RWPE1 (cell line): Measurements from ENCODE around the gene PPP6C.
"Not testable (repeated sequence)": the region's sequence is repeated elsewhere in the genome, so short reads cannot be mapped to it uniquely, and the experiment has no call there.

Source experiments
- CTCF ChIA-PET: fragments of 350-600 bp; sonication (Branson Sonifier 250); formaldehyde crosslinking; extraction: SDS; loops from one replicate; lab custom pipeline; 2021; lab: Yijun Ruan, JAX
- POLR2A ChIA-PET: fragments of 400-600 bp; formaldehyde crosslinking; extraction: SDS; loops from one replicate; lab custom pipeline; 2020; ENCODE audit warnings: antibody characterized with exemption; ENCODE audit not compliant: low non-redundant PET; lab: Yijun Ruan, JAX
- DNase-seq: peaks from one replicate; pipeline ENCODE4 v3.0.0; 2012; ENCODE audit warnings: low spot score
- H3K27ac ChIP-seq: fragments of 450-650 bp; 2 replicates; pipeline ENCODE4 v1.5.1; 2017
- CTCF ChIP-seq: fragments of 450-650 bp; conservative IDR thresholded peaks from 2 replicates; pipeline ENCODE4 v1.5.1; 2017; ENCODE audit warnings: low read depth, mild to moderate bottlenecking

Gene PPP6C

GRCh38 chr9:125200216-125201047, 10.8 kb upstream of the PPP6C start, which contains the start of gene RABEPK:
Gene RABEPK (plus strand): TSS chr9:125200542. CDS start chr9:125203014, 2,472 bp downstream.
- DNase-seq, result peak; percentile 98
- no peak for TF ChIP-seq CTCF
- ChIA-PET POLR2A (interaction anchor here (0.6 kb wide), 1 partner anchor 10 kb away, joined by 7 read pairs; no protein-coding TSS in a partner anchor), CTCF (interaction anchor here (0.6 kb wide), 1 partner anchor 184 kb away, joined by 4 read pairs; no protein-coding TSS in a partner anchor)
- H3K27ac ChIP-seq, result peak within 1 kb of the TSS; percentile 95

GRCh38 chr9:125195591-125195990, 6.0 kb upstream of the PPP6C start:
- H3K27ac ChIP-seq, CTCF ChIA-PET, DNase-seq: not testable (repeated sequence)
- POLR2A ChIA-PET, result interaction anchor here (0.6 kb wide), 1 partner anchor 36 kb away, joined by 3 read pairs; no protein-coding TSS in a partner anchor

- DNase-seq, POLR2A ChIA-PET, H3K27ac ChIP-seq: not testable (repeated sequence)
- CTCF ChIA-PET, result interaction anchor here (0.6 kb wide), 1 partner anchor 10 kb away, joined by 3 read pairs; no protein-coding TSS in a partner anchor
Observed at GRCh38 chr9:125194466-125194865, 4.9 kb upstream of the PPP6C start.

GRCh38 chr9:125190361-125190801, 778 bp upstream of the PPP6C start:
- POLR2A ChIA-PET, result interaction anchor here (1.3 kb wide), 1 partner anchor 51 kb away, joined by 4 read pairs; the partner anchor contains the start of gene HSPA5
- CTCF ChIA-PET, result no interaction called here
- peak overlapping the region; percentile 85 for H3K27ac ChIP-seq
- DNase-seq, result peak; percentile 51
- no peak for TF ChIP-seq CTCF

- CTCF ChIA-PET, result no interaction called here
- no peak for TF ChIP-seq CTCF
- peak overlapping the region; percentile 85 for H3K27ac ChIP-seq
- DNase-seq, result peak; percentile 35
- POLR2A ChIA-PET, result no interaction called here
Observed at GRCh38 chr9:125189011-125189360, 617 bp downstream of the PPP6C start.

- ChIA-PET POLR2A (no interaction called here), CTCF (no interaction called here)
- DNase-seq, result no peak
- no peak for TF ChIP-seq CTCF
- H3K27ac ChIP-seq, result no peak overlapping the region
Observed at GRCh38 chr9:125183561-125183960, 6.0 kb downstream of the PPP6C start.

- CTCF ChIA-PET, result no interaction called here
- no peak overlapping the region for H3K27ac ChIP-seq
- no peak for DNase-seq
- no peak for TF ChIP-seq CTCF
- POLR2A ChIA-PET, result no interaction called here
Observed at GRCh38 chr9:125183054-125183453, 6.5 kb downstream of the PPP6C start.

- CTCF ChIA-PET, POLR2A ChIA-PET, H3K27ac ChIP-seq, DNase-seq: not testable (repeated sequence)
Observed at GRCh38 chr9:125181756-125182155, 7.8 kb downstream of the PPP6C start.
